ENCODE data around the gene SFRP4. TPM values are rescaled to one million over a fixed set of nuclear protein-coding genes. Genes with fewer than 3 reads are reported as not detected.
A peak's percentile ranks its signal among the peaks of the same experiment; 100 is the strongest.
"Not testable (repeated sequence)": the region's sequence is repeated elsewhere in the genome, so short reads cannot be mapped to it uniquely, and the experiment has no call there.

Gene SFRP4
- total RNA-seq (2012; rRNA removed) = 1.0 and 6.3 TPM in 2 replicates

DNA sequence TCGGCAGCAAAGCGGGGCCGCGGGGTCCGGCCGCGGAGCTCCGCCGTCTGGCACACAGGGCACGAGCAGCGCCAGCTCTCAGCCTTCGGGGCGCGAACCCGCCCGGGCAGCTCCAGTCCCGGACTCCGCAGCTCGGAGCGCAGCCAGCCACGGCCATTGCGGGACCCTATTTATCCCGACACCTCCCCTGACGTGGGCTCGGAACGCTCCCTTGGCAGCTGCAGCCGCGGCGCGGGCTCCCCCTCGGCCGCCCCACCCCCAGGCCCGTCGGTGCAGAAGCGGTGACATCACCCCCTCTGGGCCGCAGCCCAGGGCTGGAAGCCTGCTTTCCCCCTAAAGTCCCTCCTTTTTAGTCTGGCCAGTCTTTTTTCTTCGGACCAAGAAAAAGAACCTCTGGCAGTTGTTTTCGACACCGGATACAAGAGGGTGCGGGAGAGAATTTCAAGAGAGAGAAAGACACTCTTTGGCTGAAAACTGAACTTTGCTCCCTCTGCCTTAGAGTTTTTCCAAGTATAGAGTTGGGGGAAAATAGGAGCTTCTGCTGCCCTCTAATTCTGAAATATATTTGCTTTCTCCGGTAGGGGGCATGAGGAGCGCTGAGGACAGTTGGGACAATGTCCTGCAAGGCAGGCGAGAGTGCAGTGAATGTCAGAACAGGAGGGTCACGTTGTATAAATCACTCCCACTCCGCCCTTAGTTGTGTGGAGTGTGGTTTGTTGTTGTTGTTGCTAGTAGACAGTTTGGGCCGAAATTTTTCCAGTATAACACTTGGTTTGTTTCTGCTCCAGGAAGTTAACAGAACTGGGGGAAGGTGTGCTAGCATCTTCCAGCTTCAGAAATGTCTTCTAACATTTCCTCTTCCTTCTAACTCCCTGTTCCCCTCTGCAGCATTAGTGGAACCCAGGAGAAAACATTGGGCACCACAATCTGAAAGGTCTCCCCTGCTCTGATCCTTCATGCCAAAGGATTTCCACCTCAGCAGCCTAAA, at the start of gene SFRP4:
Gene SFRP4 (minus strand): TSS at position 145 of the 988 bp plus-strand sequence. CDS start 280 bp downstream, outside the sequence.
- Histone ChIP-seq H3K27me3 (ENCODE audit: control insufficient read depth, insufficient read depth, low read length) (peaks cover 47% of the 10 kb centered on the region), H3K4me1 (ENCODE audit: control insufficient read depth, insufficient read depth, low read length) (peaks cover 36% of the 10 kb centered on the region), H3K36me3 (ENCODE audit: insufficient read depth, low read length) (no peaks in the 10 kb centered on the region), H3K9ac (ENCODE audit: low read depth, low read length) (peak within 1 kb of the TSS; percentile 54), H3K4me2 (ENCODE audit: low read length) (peak within 1 kb of the TSS; percentile 85), H3K4me3 (ENCODE audit: low read length) (peak within 1 kb of the TSS; percentile 66), H3K9me3 (replicated peaks; ENCODE audit: low read length) (no peaks in the 10 kb centered on the region)

DNA sequence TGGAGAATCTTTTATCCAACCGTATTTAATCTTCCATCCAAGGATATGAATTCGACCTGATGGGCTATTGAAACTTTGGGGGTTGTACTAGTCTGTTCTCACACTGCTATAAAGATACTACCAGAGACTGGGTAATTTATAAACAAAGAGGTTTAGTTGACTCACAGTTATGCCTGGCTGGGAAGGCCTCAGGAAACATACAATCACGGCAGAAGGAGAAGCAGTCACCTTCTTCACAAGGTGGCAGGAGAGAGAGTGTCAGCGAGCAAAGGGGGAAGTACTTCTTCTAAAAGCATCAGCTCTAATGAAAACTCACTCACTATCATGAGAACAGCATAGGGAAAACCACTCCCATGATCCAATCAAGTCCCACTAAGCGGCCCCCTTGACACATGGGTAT, 47.6 kb upstream of the SFRP4 start:
- Histone ChIP-seq H3K4me1 (ENCODE audit: control insufficient read depth, insufficient read depth, low read length) (no peaks in the 10 kb centered on the region), H3K4me2 (ENCODE audit: low read length) (no peak overlapping the region), H3K36me3 (ENCODE audit: insufficient read depth, low read length) (no peaks in the 10 kb centered on the region), H3K9ac (ENCODE audit: low read depth, low read length) (no peak overlapping the region), H3K4me3 (ENCODE audit: low read length) (no peak overlapping the region), H3K9me3 (replicated peaks; ENCODE audit: low read length) (no peaks in the 10 kb centered on the region), H3K27me3 (ENCODE audit: control insufficient read depth, insufficient read depth, low read length) (no peaks in the 10 kb centered on the region)

DNA sequence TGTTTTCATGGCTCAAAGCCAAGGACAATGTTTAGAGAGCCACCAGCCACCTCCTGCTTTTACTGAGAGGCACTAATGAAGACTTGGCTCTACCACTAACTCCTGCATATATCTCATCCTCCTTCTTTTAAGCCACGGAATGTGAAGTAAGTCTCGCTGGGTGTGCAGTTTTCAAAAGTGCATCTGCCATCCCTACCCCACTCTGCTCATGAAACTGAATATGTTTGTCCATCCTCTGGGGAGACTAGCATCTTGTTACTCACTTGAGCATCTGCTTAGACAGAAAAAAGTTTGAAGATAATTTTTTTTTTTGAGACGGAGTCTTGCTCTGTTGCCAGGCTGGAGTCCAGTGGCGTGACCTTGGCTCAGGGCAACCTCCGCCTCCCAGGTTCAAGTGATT, 44.6 kb upstream of the SFRP4 start:
- H3K36me3 ChIP-seq (ENCODE audit: insufficient read depth, low read length) = no peaks in the 10 kb centered on the region
- no peaks in the 10 kb centered on the region for H3K27me3 ChIP-seq (ENCODE audit: control insufficient read depth, insufficient read depth, low read length)
- no peaks in the 10 kb centered on the region for H3K4me1 ChIP-seq (ENCODE audit: control insufficient read depth, insufficient read depth, low read length)
- H3K9me3 ChIP-seq (replicated peaks; ENCODE audit: low read length) = no peaks in the 10 kb centered on the region
- H3K4me3 ChIP-seq (ENCODE audit: low read length) = no peak overlapping the region
- no peak overlapping the region for H3K4me2 ChIP-seq (ENCODE audit: low read length)
- no peak overlapping the region for H3K9ac ChIP-seq (ENCODE audit: low read depth, low read length)

DNA sequence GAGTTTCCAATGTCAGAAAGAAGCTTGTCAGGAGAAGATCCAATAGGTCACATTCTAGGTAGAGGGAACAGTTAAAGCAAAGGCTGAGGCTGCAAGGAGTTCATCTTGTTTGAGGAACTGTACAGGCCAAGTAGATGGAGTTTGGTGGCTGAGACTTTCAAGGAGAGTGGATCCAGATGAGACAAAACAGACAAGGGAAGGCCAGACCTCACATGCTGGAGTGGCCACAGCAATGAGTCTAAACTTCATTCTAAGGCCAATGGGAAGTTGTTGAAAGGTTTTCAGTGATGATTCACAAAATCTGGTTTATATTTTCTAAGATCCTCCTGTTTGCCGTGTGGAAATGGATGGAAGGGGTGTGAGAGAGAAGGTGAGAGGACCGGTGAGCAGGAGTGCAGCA, 43.9 kb upstream of the SFRP4 start:
- Histone ChIP-seq H3K9me3 (replicated peaks; ENCODE audit: low read length) (no peaks in the 10 kb centered on the region), H3K4me2 (ENCODE audit: low read length) (no peak overlapping the region), H3K27me3 (ENCODE audit: control insufficient read depth, insufficient read depth, low read length) (no peaks in the 10 kb centered on the region), H3K4me1 (ENCODE audit: control insufficient read depth, insufficient read depth, low read length) (no peaks in the 10 kb centered on the region), H3K36me3 (ENCODE audit: insufficient read depth, low read length) (no peaks in the 10 kb centered on the region), H3K9ac (ENCODE audit: low read depth, low read length) (no peak overlapping the region), H3K4me3 (ENCODE audit: low read length) (no peak overlapping the region)

DNA sequence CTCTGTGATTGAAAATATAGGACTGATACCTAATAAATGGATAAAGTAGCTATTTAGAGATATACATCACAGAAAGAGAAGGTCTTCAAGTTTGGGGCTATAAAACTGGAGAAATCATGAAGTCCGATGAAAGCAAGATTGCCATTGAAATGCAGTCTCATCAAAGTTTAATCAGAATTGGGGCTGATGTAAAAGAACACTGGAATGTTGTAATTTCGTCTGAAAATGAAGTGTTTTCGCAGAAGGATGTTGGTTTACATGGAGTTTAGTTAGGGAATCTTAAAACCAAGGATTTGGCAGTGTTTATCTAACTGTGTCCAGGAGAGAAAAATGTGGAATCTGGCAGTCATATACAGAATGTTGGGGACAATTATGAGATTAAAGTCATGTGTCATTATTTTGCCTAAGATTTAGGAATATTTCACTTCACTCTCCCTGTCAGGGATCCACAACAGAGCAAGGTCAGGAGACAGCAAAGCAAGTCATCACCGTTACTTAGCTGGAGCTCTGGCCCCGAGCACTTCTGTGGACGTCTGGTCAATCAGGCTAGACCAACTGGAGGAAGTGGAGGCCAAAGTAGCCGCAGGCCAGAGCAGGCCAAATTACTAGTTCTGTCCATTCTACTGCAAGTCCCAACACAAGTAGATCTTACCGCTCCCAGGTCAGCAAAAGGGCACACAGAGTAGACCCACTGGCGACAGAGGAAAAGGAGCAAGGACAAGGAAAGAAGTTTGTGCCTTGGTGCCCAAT, 40.8 kb upstream of the SFRP4 start:
- H3K4me2 ChIP-seq (ENCODE audit: low read length) = no peak overlapping the region
- no peak overlapping the region for H3K9ac ChIP-seq (ENCODE audit: low read depth, low read length)
- H3K4me1 ChIP-seq (ENCODE audit: control insufficient read depth, insufficient read depth, low read length) = no peaks in the 10 kb centered on the region
- no peak overlapping the region for H3K4me3 ChIP-seq (ENCODE audit: low read length)
- H3K36me3 ChIP-seq (ENCODE audit: insufficient read depth, low read length) = no peaks in the 10 kb centered on the region
- no peaks in the 10 kb centered on the region for H3K9me3 ChIP-seq (replicated peaks; ENCODE audit: low read length)
- no peaks in the 10 kb centered on the region for H3K27me3 ChIP-seq (ENCODE audit: control insufficient read depth, insufficient read depth, low read length)

DNA sequence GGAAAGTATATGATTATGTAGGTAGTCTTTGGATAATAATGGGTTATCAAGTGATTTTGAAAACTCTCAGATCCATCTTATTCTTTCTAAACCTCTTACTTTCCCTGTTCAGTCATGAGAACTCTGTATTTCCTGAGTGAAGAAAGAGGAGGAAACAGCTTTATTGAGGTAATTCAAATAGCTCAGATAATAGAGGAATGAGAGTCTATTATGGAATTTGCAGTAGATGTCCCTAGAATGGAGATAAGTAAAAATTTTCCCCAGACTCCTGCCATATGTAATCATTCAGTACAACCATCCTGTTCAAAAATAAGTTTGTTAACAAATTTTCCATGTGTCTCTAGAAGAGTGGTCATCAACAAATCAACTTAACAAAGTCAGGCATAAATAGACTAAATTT, 40.2 kb upstream of the SFRP4 start:
- no peaks in the 10 kb centered on the region for H3K27me3 ChIP-seq (ENCODE audit: control insufficient read depth, insufficient read depth, low read length)
- no peaks in the 10 kb centered on the region for H3K36me3 ChIP-seq (ENCODE audit: insufficient read depth, low read length)
- no peak overlapping the region for H3K4me3 ChIP-seq (ENCODE audit: low read length)
- no peak overlapping the region for H3K9ac ChIP-seq (ENCODE audit: low read depth, low read length)
- no peaks in the 10 kb centered on the region for H3K4me1 ChIP-seq (ENCODE audit: control insufficient read depth, insufficient read depth, low read length)
- no peaks in the 10 kb centered on the region for H3K9me3 ChIP-seq (replicated peaks; ENCODE audit: low read length)
- no peak overlapping the region for H3K4me2 ChIP-seq (ENCODE audit: low read length)

DNA sequence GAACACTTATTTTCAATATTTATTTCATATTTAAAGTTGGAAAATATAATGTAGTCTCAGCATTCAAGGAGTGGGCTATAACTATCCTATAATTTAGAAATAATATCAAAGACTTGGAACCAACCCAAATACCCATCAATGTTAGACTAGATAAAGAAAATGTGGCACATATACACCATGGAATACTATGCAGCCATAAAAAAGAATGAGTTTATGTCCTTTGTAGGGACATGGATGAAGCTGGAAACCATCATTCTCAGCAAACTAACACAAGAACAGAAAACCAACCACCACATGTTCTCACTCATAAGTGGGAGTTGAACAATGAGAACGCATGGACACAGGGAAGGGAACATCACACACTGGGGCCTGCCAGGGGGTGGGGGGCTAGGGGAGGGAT, 37.6 kb upstream of the SFRP4 start:
- H3K4me1 ChIP-seq (ENCODE audit: control insufficient read depth, insufficient read depth, low read length); H3K9me3 ChIP-seq (replicated peaks; ENCODE audit: low read length); H3K4me2 ChIP-seq (ENCODE audit: low read length); H3K36me3 ChIP-seq (ENCODE audit: insufficient read depth, low read length); H3K9ac ChIP-seq (ENCODE audit: low read depth, low read length); H3K27me3 ChIP-seq (ENCODE audit: control insufficient read depth, insufficient read depth, low read length); H3K4me3 ChIP-seq (ENCODE audit: low read length): not testable (repeated sequence)

DNA sequence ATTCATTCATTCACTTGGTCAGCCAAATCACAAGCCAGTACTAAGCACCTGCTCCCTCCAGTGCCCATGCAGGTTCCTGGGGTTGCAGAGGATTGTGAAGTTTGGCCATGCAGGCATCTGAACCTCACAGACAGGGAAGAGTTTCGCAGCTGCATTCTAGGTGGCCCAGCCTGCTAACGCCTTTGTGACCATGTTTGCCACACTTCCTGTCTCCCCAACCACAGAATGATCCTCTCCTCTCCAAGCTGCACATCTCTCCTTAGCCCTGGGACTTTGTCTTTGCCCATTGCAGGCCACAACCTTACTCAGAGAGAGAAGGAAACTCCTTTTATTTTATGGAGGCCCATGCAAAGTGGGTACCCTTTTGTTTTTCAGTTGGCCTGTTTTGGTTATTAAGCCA, 35.6 kb upstream of the SFRP4 start:
- Histone ChIP-seq H3K9ac (ENCODE audit: low read depth, low read length) (no peak overlapping the region), H3K9me3 (replicated peaks; ENCODE audit: low read length) (no peaks in the 10 kb centered on the region), H3K4me2 (ENCODE audit: low read length) (no peak overlapping the region), H3K4me1 (ENCODE audit: control insufficient read depth, insufficient read depth, low read length) (no peaks in the 10 kb centered on the region), H3K36me3 (ENCODE audit: insufficient read depth, low read length) (no peaks in the 10 kb centered on the region), H3K27me3 (ENCODE audit: control insufficient read depth, insufficient read depth, low read length) (no peaks in the 10 kb centered on the region), H3K4me3 (ENCODE audit: low read length) (no peak overlapping the region)

DNA sequence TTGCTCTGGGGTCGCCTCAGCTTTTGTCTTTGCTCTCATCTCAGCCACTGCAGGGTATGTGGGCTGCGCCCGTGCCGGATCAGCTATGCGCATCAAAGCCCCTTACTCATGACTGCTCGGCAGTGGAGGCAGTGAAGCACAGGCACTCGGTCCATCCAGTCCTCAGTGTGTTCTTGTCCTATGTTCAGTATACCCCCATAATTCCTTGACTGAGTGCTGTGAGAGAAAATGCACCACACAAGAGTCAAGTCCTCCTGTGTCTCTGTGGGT, 31.3 kb upstream of the SFRP4 start:
- peaks cover 13% of the 10 kb centered on the region for H3K4me1 ChIP-seq (ENCODE audit: control insufficient read depth, insufficient read depth, low read length)

DNA sequence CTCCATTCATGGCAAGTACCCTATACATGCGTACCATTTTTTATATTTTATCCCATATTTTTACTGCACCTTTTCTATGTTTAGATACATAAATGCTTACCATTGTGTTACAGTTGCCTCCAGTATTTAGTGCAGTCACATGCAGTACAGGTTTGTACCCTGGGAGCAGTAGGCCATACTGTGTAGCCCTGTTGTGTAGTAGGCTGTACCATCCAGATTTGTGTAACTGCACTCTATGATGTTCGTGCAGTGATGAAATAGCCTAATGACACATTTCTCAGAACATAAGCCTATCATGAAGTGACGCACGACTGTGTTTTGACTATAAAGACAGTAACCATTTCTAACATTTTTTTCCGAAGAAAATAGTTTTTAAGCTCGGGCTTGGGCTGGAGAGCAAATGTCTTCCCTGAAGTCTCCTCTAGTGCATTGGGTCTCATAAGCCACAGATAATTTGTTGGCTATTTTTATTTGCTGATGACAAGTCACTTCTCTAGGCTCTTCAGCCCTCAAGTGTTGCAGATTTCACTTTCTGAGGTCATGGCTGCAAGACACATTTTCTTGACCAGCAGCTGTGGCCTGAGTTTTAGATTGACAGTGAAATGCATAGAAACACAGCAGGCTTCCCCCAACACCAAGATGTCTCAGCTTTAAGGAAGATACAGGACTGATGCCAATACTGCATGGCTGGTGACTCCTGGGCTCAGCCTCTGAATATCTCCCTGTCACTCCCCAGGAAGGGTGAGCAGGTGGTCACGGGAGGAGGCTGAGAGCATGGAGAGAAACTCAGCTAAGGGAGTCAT, 30.7 kb upstream of the SFRP4 start:
- Histone ChIP-seq H3K9me3 (replicated peaks; ENCODE audit: low read length) (no peaks in the 10 kb centered on the region), H3K9ac (ENCODE audit: low read depth, low read length) (no peak overlapping the region)

More for the DNA sequence above, 31.3 kb upstream of the SFRP4 start:
- H3K9me3 ChIP-seq (replicated peaks; ENCODE audit: low read length) = no peaks in the 10 kb centered on the region
- H3K4me2 ChIP-seq (ENCODE audit: low read length) = no peak overlapping the region
- no peaks in the 10 kb centered on the region for H3K36me3 ChIP-seq (ENCODE audit: insufficient read depth, low read length)
- H3K9ac ChIP-seq (ENCODE audit: low read depth, low read length) = no peak overlapping the region
- no peak overlapping the region for H3K4me3 ChIP-seq (ENCODE audit: low read length)
- H3K27me3 ChIP-seq (ENCODE audit: control insufficient read depth, insufficient read depth, low read length) = no peaks in the 10 kb centered on the region

DNA sequence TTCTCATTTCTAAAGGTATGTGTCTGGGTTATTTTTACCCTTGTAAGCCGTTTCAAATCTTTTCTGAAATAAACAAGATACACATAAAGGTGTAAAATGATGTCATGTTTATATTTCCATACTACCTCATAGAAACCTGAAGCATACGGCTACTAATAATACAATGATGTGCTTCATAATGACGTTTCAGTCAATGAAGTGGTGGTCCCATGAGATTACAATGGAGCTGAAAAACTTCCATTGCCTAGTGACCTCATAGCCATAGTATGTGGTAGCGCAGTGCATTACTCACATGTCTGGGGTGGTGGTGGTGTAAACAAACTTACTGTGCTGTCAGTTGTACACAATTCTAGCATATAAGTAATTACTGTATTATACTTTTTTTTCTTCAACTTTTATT, 28.7 kb upstream of the SFRP4 start:
- Histone ChIP-seq H3K4me1 (ENCODE audit: control insufficient read depth, insufficient read depth, low read length) (peaks cover 17% of the 10 kb centered on the region), H3K9ac (ENCODE audit: low read depth, low read length) (no peak overlapping the region), H3K36me3 (ENCODE audit: insufficient read depth, low read length) (no peaks in the 10 kb centered on the region), H3K9me3 (replicated peaks; ENCODE audit: low read length) (no peaks in the 10 kb centered on the region), H3K27me3 (ENCODE audit: control insufficient read depth, insufficient read depth, low read length) (no peaks in the 10 kb centered on the region), H3K4me3 (ENCODE audit: low read length) (no peak overlapping the region), H3K4me2 (ENCODE audit: low read length) (no peak overlapping the region)

More for the DNA sequence above, 30.7 kb upstream of the SFRP4 start:
- H3K4me2 ChIP-seq (ENCODE audit: low read length) = no peak overlapping the region
- no peak overlapping the region for H3K4me3 ChIP-seq (ENCODE audit: low read length)
- no peaks in the 10 kb centered on the region for H3K27me3 ChIP-seq (ENCODE audit: control insufficient read depth, insufficient read depth, low read length)
- H3K4me1 ChIP-seq (ENCODE audit: control insufficient read depth, insufficient read depth, low read length) = peaks cover 17% of the 10 kb centered on the region
- no peaks in the 10 kb centered on the region for H3K36me3 ChIP-seq (ENCODE audit: insufficient read depth, low read length)

Measured in skeletal muscle satellite cell (primary cell).